ENCODE data around the gene XRCC5. TPM values are rescaled to one million over a fixed set of nuclear protein-coding genes. Genes with fewer than 3 reads are reported as not detected.

The XRCC5 gene
- total and polyA plus RNA-seq, 2 donors (not counting 3 experiments of a cell fraction or from before 2014, with no cell fraction given) = 267 to 319 TPM

DNA sequence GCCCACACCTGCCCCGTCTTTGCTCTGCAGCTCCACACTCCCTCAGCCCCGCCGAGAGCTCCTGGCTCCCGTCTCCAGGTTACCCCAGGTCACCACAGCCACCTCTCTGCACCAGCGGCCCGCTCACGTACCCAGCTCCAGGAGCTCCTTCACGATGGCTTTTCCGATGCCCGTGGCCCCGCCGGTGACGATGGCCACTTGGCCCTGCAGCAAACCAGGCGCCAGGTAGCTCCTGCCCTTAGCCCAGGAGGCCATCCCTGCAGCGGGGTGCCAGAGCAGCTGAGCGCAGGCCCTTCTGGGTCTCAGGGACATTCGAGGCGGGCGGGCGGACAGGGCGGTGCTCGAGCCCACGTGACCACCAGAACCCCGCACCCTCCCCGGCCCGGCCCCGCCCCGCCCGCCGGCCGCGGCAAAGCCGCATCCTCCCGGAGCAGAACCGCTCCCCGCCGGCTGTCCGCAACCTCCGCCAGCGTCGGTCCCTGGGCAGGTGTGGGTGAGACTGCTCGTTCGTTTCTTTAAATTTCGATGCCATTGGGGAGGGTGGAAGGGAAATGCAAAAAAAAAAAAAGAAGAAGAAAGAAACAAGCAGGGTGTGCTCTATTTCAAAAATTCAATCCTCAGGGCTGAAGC is 27.5 kb upstream of the XRCC5 start, which contains the start of the genes PECR and TMEM169:
Gene PECR (minus strand): TSS at position 323 of the 630 bp plus-strand sequence. CDS start 68 bp downstream, at position 255.
Gene TMEM169 (plus strand): TSS at position 433 of the 630 bp plus-strand sequence. CDS start 14,045 bp downstream, outside the sequence.
- H3K4me3 ChIP-seq (replicated peaks in 1 of 3; ENCODE audit: insufficient read depth in 1 of 3, low read depth in 1 of 3, low read length in 3 of 3) = peak within 1 kb of the TSS; percentile 56 to 68 (median 65)
- H3K9ac ChIP-seq (replicated peaks; ENCODE audit: extremely low read depth, insufficient read depth, low read length) = peak within 1 kb of the TSS; percentile 45
- peaks cover 8% of the 10 kb centered on the region in 2 experiments for H3K27me3 ChIP-seq (ENCODE audit: control insufficient read depth in 2 of 2, insufficient read depth in 2 of 2, low read length in 2 of 2)
- H2AFZ ChIP-seq (ENCODE audit: low read depth, low read length) = peak within 1 kb of the TSS; percentile 99
- TF ChIP-seq EZH2 (IDR thresholded peaks at IDR 0.05; ENCODE audit: borderline replicate concordance, low read depth, low read length, severe bottlenecking) (peak; percentile 47), POLR2AphosphoS5 (IDR thresholded peaks at IDR 0.05; ENCODE audit: insufficient read depth, low read depth, low read length) (no peak), JUN (IDR thresholded peaks at IDR 0.05; ENCODE audit: borderline replicate concordance, insufficient read depth, insufficient read length, low read depth) (no peak)
- no peak within 1 kb of the TSS for H3K27ac ChIP-seq (ENCODE audit: insufficient read depth, low read depth, low read length)
- H3K36me3 ChIP-seq (ENCODE audit: control insufficient read depth in 2 of 2, extremely low read depth in 1 of 2, insufficient read depth in 2 of 2, low read length in 2 of 2) = no peaks in the 10 kb centered on the region
- peaks cover 9% of the 10 kb centered on the region for H3K4me1 ChIP-seq (ENCODE audit: control insufficient read depth, extremely low read depth, insufficient read depth, low read length)
- no peaks in the 10 kb centered on the region for H3K79me2 ChIP-seq (ENCODE audit: control insufficient read depth, insufficient read depth, low read length)
- CTCF ChIA-PET = interaction anchor here (1.4 to 1.8 kb wide), 5 partner anchors 25 to 132 kb away, joined by 4 to 6 read pairs (median 4); no protein-coding TSS in a partner anchor
- dilution Hi-C loops (cut with MboI; ENCODE audit: extremely low pct_ligation_motif_present, low sequenced_read_pairs) = no loop called here
- no peaks in the 10 kb centered on the region for H3K9me3 ChIP-seq (replicated peaks; ENCODE audit: control insufficient read depth, insufficient read depth, low read length)
- intact Hi-C loops (cut with micrococcal nuclease) = no loop called here
- H4K20me1 ChIP-seq (replicated peaks; ENCODE audit: control insufficient read depth, extremely low read depth, insufficient read depth, low read length) = no peaks in the 10 kb centered on the region
- FAIRE-seq (no peak), DNase-seq (ENCODE audit: low read depth, low spot score) (peak; percentile 54)
- peak within 1 kb of the TSS; percentile 80 for H3K4me2 ChIP-seq (ENCODE audit: insufficient read depth, low read length)
- POLR2A ChIA-PET = interaction anchor here (0.9 kb wide), 1 partner anchor 29 kb away, joined by 3 read pairs; no protein-coding TSS in a partner anchor
- BruUV-seq (replicated peaks) = no TSS peak
- H3K9me1 ChIP-seq (replicated peaks; ENCODE audit: control insufficient read depth, extremely low read depth, insufficient read depth, low read length) = no peaks in the 10 kb centered on the region

- H2AFZ ChIP-seq (ENCODE audit: low read depth, low read length) = peak overlapping the region; percentile 99
- H3K4me2 ChIP-seq (ENCODE audit: insufficient read depth, low read length) = peak overlapping the region; percentile 66
- no peaks in the 10 kb centered on the region for H3K9me1 ChIP-seq (replicated peaks; ENCODE audit: control insufficient read depth, extremely low read depth, insufficient read depth, low read length)
- H4K20me1 ChIP-seq (replicated peaks; ENCODE audit: control insufficient read depth, extremely low read depth, insufficient read depth, low read length) = no peaks in the 10 kb centered on the region
- TF ChIP-seq POLR2AphosphoS5 (IDR thresholded peaks at IDR 0.05; ENCODE audit: insufficient read depth, low read depth, low read length) (no peak), EZH2 (IDR thresholded peaks at IDR 0.05; ENCODE audit: borderline replicate concordance, low read depth, low read length, severe bottlenecking) (peak; percentile 47)
- BruUV-seq (replicated peaks) = no TSS peak
- peak overlapping the region; percentile 56 to 68 (median 65) for H3K4me3 ChIP-seq (replicated peaks in 1 of 3; ENCODE audit: insufficient read depth in 1 of 3, low read depth in 1 of 3, low read length in 3 of 3)
- H3K9ac ChIP-seq (replicated peaks; ENCODE audit: extremely low read depth, insufficient read depth, low read length) = peak overlapping the region; percentile 20
- POLR2A ChIA-PET = interaction anchor here (0.9 kb wide), 1 partner anchor 28 kb away, joined by 3 read pairs; no protein-coding TSS in a partner anchor
- peaks cover 9% of the 10 kb centered on the region for H3K4me1 ChIP-seq (ENCODE audit: control insufficient read depth, extremely low read depth, insufficient read depth, low read length)
- no peak for DNase-seq (ENCODE audit: low read depth, low spot score)
- peaks cover 8% of the 10 kb centered on the region in 2 experiments for H3K27me3 ChIP-seq (ENCODE audit: control insufficient read depth in 2 of 2, insufficient read depth in 2 of 2, low read length in 2 of 2)
- dilution Hi-C loops (cut with MboI; ENCODE audit: extremely low pct_ligation_motif_present, low sequenced_read_pairs) = no loop called here
- CTCF ChIA-PET = interaction anchor here (1.4 to 1.8 kb wide), 5 partner anchors 25 to 132 kb away, joined by 4 to 6 read pairs (median 4); no protein-coding TSS in a partner anchor
- no peaks in the 10 kb centered on the region for H3K79me2 ChIP-seq (ENCODE audit: control insufficient read depth, insufficient read depth, low read length)
- no peaks in the 10 kb centered on the region for H3K9me3 ChIP-seq (replicated peaks; ENCODE audit: control insufficient read depth, insufficient read depth, low read length)
- intact Hi-C loops (cut with micrococcal nuclease) = no loop called here
- no peak overlapping the region for H3K27ac ChIP-seq (ENCODE audit: insufficient read depth, low read depth, low read length)
- FAIRE-seq = no peak
- no peaks in the 10 kb centered on the region for H3K36me3 ChIP-seq (ENCODE audit: control insufficient read depth in 2 of 2, extremely low read depth in 1 of 2, insufficient read depth in 2 of 2, low read length in 2 of 2)
Observed at GRCh38 chr2:216082117-216082711, 26.9 kb upstream of the XRCC5 start.

Data from endothelial cell of umbilical vein (primary cell).